ENCODE data around the gene COPB2. TPM values are rescaled to one million over a fixed set of nuclear protein-coding genes. Genes with fewer than 3 reads are reported as not detected.

COPB2 gene
- total RNA-seq, 4 donors from 2014 or later, result 38.9 to 43.4 (median 42.1) TPM

- in situ Hi-C loops (cut with MboI; ENCODE audit: low sequenced_read_pairs in 4 of 4) (loop anchor here in 3 of 4 donors (25.0 kb wide), 2 partner anchors 132 to 1432 kb away; no protein-coding TSS in a partner anchor), intact Hi-C loops (cut with DNase I; ENCODE audit: low total_unique reads) (no loop called here)
- H3K36me3 ChIP-seq, result no peaks in the 10 kb centered on the region
- no peaks in the 10 kb centered on the region for H3K27me3 ChIP-seq
- no peaks in the 10 kb centered on the region for H3K9me3 ChIP-seq
- TF ChIP-seq POLR2A (IDR thresholded peaks at IDR 0.05) (no peak), CTCF (IDR thresholded peaks at IDR 0.05 in 4 of 5, conservative IDR thresholded peaks at IDR 0.05 in 1 of 5) (no peak)
- ATAC-seq (no peak), DNase-seq (no peak)
- H3K4me3 ChIP-seq, result no peak overlapping the region
- H3K27ac ChIP-seq, result no peak overlapping the region
- no peaks in the 10 kb centered on the region for H3K4me1 ChIP-seq
Measured at GRCh38 chr3:139430493-139430892, 41.0 kb upstream of the COPB2 start.

DNA sequence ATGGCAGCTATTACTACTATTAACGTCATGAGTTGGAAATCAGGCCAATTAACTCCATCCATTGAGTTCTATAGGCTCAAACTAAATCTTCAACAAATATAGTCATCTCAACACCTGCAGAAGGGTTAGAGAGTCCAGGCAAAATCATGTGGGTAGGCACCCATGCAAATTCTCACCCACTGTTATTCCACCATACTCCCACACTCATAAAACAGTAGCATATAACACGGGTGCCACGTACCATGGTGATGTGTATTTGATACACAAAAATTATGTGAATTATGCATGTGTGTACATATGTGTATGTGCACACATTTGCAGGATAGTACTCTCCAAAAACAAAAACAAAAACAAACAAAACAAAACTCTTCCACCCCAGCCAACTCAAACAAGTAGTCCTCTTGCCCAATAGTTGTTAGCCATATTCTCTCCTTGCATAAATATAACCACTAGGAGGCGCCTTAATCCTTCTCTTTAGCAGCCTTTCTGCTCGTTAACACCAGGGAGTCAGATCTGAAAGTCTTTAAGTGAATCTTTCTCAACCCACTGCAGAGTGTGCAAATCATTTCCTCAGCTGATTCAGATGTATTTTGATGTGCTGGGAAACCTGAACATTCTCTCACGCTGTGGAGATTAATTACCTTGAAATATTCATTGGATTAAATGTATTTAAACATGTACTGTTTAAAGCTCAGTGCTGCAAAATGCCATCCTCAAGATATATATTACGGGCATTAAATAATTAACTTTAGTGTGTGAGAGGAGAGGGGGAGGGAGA is 38.0 kb upstream of the COPB2 start:
- Histone ChIP-seq H3K36me3 (no peaks in the 10 kb centered on the region), H3K4me1 (peaks cover 9 to 11% of the 10 kb centered on the region in 2 donors), H3K27ac (no peak overlapping the region), H3K9me3 (no peaks in the 10 kb centered on the region), H3K27me3 (no peaks in the 10 kb centered on the region), H3K4me3 (no peak overlapping the region)
- DNase-seq, result no peak
- in situ Hi-C loops (cut with MboI; ENCODE audit: low sequenced_read_pairs in 4 of 4) (loop anchor here (10.0 to 25.0 kb wide), 4 partner anchors 135 to 1437 kb away; partner anchors contain the start of gene CLSTN2 (in 1 of the 4)), intact Hi-C loops (cut with DNase I; ENCODE audit: low total_unique reads) (loop anchor here (2.0 to 5.0 kb wide), 3 partner anchors 135 to 1435 kb away; partner anchors contain the start of gene CLSTN2)
- peak; percentile 95 to 97 for ATAC-seq
- no peak for TF ChIP-seq POLR2A (IDR thresholded peaks at IDR 0.05)
- peak; percentile 59 to 80 (median 67) for TF ChIP-seq CTCF (IDR thresholded peaks at IDR 0.05 in 4 of 5, conservative IDR thresholded peaks at IDR 0.05 in 1 of 5)

GRCh38 chr3:139425745-139426400 is 36.4 kb upstream of the COPB2 start:
- Histone ChIP-seq H3K27ac (no peak overlapping the region), H3K9me3 (no peaks in the 10 kb centered on the region), H3K36me3 (no peaks in the 10 kb centered on the region), H3K4me1 (peaks cover 12 to 17% of the 10 kb centered on the region in 2 donors), H3K27me3 (no peaks in the 10 kb centered on the region), H3K4me3 (no peak overlapping the region)
- no peak for ATAC-seq
- TF ChIP-seq POLR2A (IDR thresholded peaks at IDR 0.05), result no peak
- no peak for TF ChIP-seq CTCF (IDR thresholded peaks at IDR 0.05 in 4 of 5, conservative IDR thresholded peaks at IDR 0.05 in 1 of 5)
- in situ Hi-C loops (cut with MboI; ENCODE audit: low sequenced_read_pairs in 4 of 4), result loop anchor here (10.0 to 25.0 kb wide), 4 partner anchors 136 to 1439 kb away; partner anchors contain the start of gene CLSTN2 (in 1 of the 4)
- intact Hi-C loops (cut with DNase I; ENCODE audit: low total_unique reads), result loop anchor here (2.0 to 5.0 kb wide), 2 partner anchors 511 to 1437 kb away; partner anchors contain the start of gene CLSTN2
- DNase-seq, result no peak

DNA sequence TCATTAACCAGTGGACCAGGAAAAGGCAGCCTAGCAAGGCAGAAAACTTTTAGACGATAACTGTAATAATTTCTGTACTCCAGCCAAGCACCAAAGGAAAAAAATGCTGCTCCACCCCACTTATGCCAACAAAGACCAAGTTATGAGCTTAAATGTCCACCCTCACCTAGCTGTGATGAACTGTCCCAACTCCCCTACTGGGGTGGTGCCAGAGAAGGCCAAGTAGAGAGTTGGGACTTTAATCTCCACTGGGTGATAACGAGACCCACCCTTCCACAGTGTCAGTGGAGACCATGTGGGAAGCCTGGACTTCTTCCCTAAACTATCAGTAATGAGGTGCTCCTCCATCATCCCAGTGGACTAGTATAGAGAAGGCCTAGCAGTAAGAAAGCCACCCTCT is 33.8 kb upstream of the COPB2 start:
- intact Hi-C loops (cut with DNase I; ENCODE audit: low total_unique reads) (no loop called here), in situ Hi-C loops (cut with MboI; ENCODE audit: low sequenced_read_pairs in 4 of 4) (loop anchor here in 2 of 4 donors (10.0 kb wide), 2 partner anchors 512 to 1442 kb away; partner anchors contain the start of gene CLSTN2 (in 1 of the 2))
- Histone ChIP-seq H3K36me3 (no peaks in the 10 kb centered on the region), H3K27ac (no peak overlapping the region), H3K4me1 (peaks cover 12 to 17% of the 10 kb centered on the region in 2 donors), H3K27me3 (no peaks in the 10 kb centered on the region), H3K4me3 (no peak overlapping the region), H3K9me3 (no peaks in the 10 kb centered on the region)
- no peak for TF ChIP-seq CTCF (IDR thresholded peaks at IDR 0.05 in 4 of 5, conservative IDR thresholded peaks at IDR 0.05 in 1 of 5)
- no peak for TF ChIP-seq POLR2A (IDR thresholded peaks at IDR 0.05)
- ATAC-seq (no peak), DNase-seq (no peak)

Data from gastrocnemius medialis (tissue), 4 donors.